A549 (cell line): Measurements from ENCODE around the gene PTPRN2. TPM values are rescaled to one million over a fixed set of nuclear protein-coding genes. Genes with fewer than 3 reads are reported as not detected.
"Not testable (repeated sequence)": the region's sequence is repeated elsewhere in the genome, so short reads cannot be mapped to it uniquely, and the experiment has no call there.

ENCODE experiments used
- ATAC-seq, 2 experiments: fragments of 200-7000 bp in 1 of 2; fragments of >200 bp in 1 of 2; cut with Nextera tagmentation in 1 of 2; cut with Tn5 transposase in 1 of 2; 3 replicates each; pipeline versions ENCODE4 v1.8.0 to v1.9.1; 2018 to 2020; ENCODE audit warnings: mild to moderate bottlenecking in 1 of 2, moderate library complexity in 1 of 2
- CTCF ChIA-PET: fragments of 300-600 bp; sonication (Branson Sonifier 250); formaldehyde crosslinking; extraction: SDS; loops from one replicate; lab custom pipeline; 2021; ENCODE audit warnings: antibody characterized with exemption, inconsistent platforms; lab: Yijun Ruan, JAX
- POLR2A ChIA-PET: fragments of 350-600 bp; formaldehyde crosslinking; extraction: SDS; loops from one replicate; lab custom pipeline; 2021; ENCODE audit warnings: antibody characterized with exemption, inconsistent platforms; lab: Yijun Ruan, JAX
- DNase-seq, 2 experiments: peaks; one replicate each; pipeline versions ENCODE4 v3.0.0 to v3.0.0-alpha.2; 2011 to 2016; ENCODE audit warnings: low read depth in 1 of 2, low spot score in 1 of 2
- FAIRE-seq: peaks from 2 replicates; lab custom pipeline; 2011; peaks lifted over from hg19 to GRCh38; lab: Jason Lieb, UNC
- H3K27ac ChIP-seq, 2 experiments: fragments of >200 bp; sonication (Bioruptor Twin); formaldehyde crosslinking; 3 replicates each; pipeline ENCODE4 v1.5.1; 2016 to 2017
- H3K4me1 ChIP-seq: fragments of >200 bp; sonication (Bioruptor Twin); formaldehyde crosslinking; 3 replicates; pipeline ENCODE4 v1.6.1; 2016
- H3K4me2 ChIP-seq: fragments of >200 bp; sonication (Bioruptor Twin); formaldehyde crosslinking; 3 replicates; pipeline ENCODE4 v1.6.1; 2016
- H3K4me3 ChIP-seq: fragments of >200 bp; sonication (Bioruptor Twin); formaldehyde crosslinking; 3 replicates; pipeline ENCODE4 v1.5.1; 2016
- H3K9me3 ChIP-seq: fragments of >200 bp; sonication (Bioruptor Twin); formaldehyde crosslinking; 3 replicates; pipeline ENCODE4 v1.6.1; 2016
- BHLHE40 ChIP-seq: IDR thresholded peaks from 2 replicates; pipeline ENCODE4 v1.6.1; 2012; ENCODE audit warnings: low read depth, low read length, inconsistent platforms
- CBX8 ChIP-seq: fragments of 200-600 bp; sonication (generic); IDR thresholded peaks from 2 replicates; pipeline ENCODE4 v1.6.1; 2016
- EHMT2 ChIP-seq: fragments of 200-600 bp; sonication (generic); IDR thresholded peaks from 2 replicates; pipeline ENCODE4 v1.6.1; 2016; ENCODE audit warnings: antibody characterized with exemption, low read depth, mild to moderate bottlenecking, moderate library complexity
- HDAC2 ChIP-seq: fragments of 200-600 bp; sonication (generic); IDR thresholded peaks from 2 replicates; pipeline ENCODE4 v1.6.1; 2016
- HMGXB4 ChIP-seq: fragments of 250-450 bp; sonication (Bioruptor Pico); IDR thresholded peaks from 2 replicates; pipeline ENCODE4 v1.5.0; 2021; ENCODE audit warnings: mild to moderate bottlenecking, moderate library complexity, borderline replicate concordance
- HOXB13 ChIP-seq: fragments of 250-450 bp; sonication (Bioruptor Pico); IDR thresholded peaks from 2 replicates; pipeline ENCODE4 v1.5.0; 2020; ENCODE audit warnings: low read depth, mild to moderate bottlenecking, moderate library complexity
- JUNB ChIP-seq: fragments of >200 bp; sonication (Bioruptor Twin); formaldehyde crosslinking; IDR thresholded peaks from 2 replicates; pipeline ENCODE4 v1.6.1; 2016
- KDM5A ChIP-seq: fragments of 200-600 bp; sonication (generic); IDR thresholded peaks from 2 replicates; pipeline ENCODE4 v1.6.1; 2016; ENCODE audit warnings: antibody characterized with exemption, mild to moderate bottlenecking
- MAFK ChIP-seq: fragments of 450-650 bp; IDR thresholded peaks from 2 replicates; pipeline ENCODE4 v1.6.1; 2014; ENCODE audit not compliant: partially characterized antibody
- MAZ ChIP-seq: fragments of 150-350 bp; IDR thresholded peaks from 2 replicates; pipeline ENCODE4 v1.6.1; 2014; ENCODE audit warnings: antibody characterized with exemption, low read depth, low read length, borderline replicate concordance
- RFX5 ChIP-seq: fragments of 450-650 bp; IDR thresholded peaks from 2 replicates; pipeline ENCODE4 v1.7.1; 2014; ENCODE audit warnings: antibody characterized with exemption, mild to moderate bottlenecking, moderate library complexity
- SREBF2 ChIP-seq: fragments of 450-650 bp; IDR thresholded peaks from 2 replicates; pipeline ENCODE4 v1.6.1; 2014; ENCODE audit warnings: mild to moderate bottlenecking, moderate library complexity
- TFCP2L1 ChIP-seq: fragments of 250-450 bp; sonication (Bioruptor Pico); IDR thresholded peaks from 2 replicates; pipeline ENCODE4 v1.5.0; 2021; ENCODE audit warnings: mild to moderate bottlenecking
- TP53 ChIP-seq: fragments of 250-450 bp; sonication (Bioruptor Pico); IDR thresholded peaks from 2 replicates; pipeline ENCODE4 v1.5.0; 2021; ENCODE audit warnings: mild to moderate bottlenecking, moderate library complexity
- ZFP36 ChIP-seq: fragments of 450-650 bp; IDR thresholded peaks from 2 replicates; pipeline ENCODE4 v1.6.1; 2014; ENCODE audit warnings: borderline replicate concordance; ENCODE audit not compliant: partially characterized antibody
- WGBS: methylation state at CpG from one replicate; pipeline ENCODE4 v1.1.6; 2017; ENCODE audit errors: missing lambda C conversion rate; 5-methylcytosine and 5-hydroxymethylcytosine counted together
- polyA plus RNA-seq, 4 experiments: library from polyadenylated mRNA; depleted of rRNA in 3 of 4; stranded (reverse); fragments of >200 nt; fragmentation: RNase III in 1 of 4; extraction: RNeasy Plus Mini Kit Qiagen cat#74134 plus additional on column Dnase treatment in 1 of 4; gene quantifications; 2 replicates in 3 of 4; 3 replicates in 1 of 4; pipeline ENCODE4 v1.2.3, GENCODE V29; 2011 to 2017
- TF ChIP-seq, protein P1 (sequence below): fragments of 200-600 bp; sonication (generic); IDR thresholded peaks from 2 replicates; pipeline ENCODE4 v1.6.1; 2016; ENCODE audit warnings: antibody characterized with exemption, mild to moderate bottlenecking, moderate library complexity

The PTPRN2 gene
- polyA plus RNA-seq, 2 of the 4 experiments (the other 2 are of a cell fraction), result 0.41 to 1.2 TPM

DNA sequence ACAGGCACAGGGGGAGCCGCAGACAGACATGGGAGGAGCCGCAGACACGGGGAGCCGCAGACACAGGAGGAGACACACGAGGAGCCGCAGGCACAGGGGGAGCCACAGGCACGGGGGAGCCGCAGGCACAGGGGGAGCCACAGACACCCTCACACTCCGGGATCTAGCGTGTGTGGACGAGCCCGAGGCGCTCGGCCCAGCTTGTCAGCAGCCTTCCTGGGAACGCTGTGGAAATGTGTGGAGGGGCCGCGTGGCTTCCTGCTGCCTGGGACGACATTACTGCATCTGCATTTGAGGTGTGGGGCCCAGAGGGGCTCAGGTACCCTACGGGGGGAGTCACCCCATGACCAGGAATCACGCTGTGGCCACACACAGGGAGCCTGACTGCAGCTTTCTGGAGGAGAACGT lies 313.2 kb downstream of the PTPRN2 start (continued):
- TF ChIP-seq HMGXB4 (CRISPR knock-in tag) (no peak), HDAC2 (no peak), ZFP36 (no peak), BHLHE40 (no peak), EHMT2 (no peak), HOXB13 (CRISPR knock-in tag) (no peak), RFX5 (no peak), CBX8 (no peak)
- TF ChIP-seq, all 56 proteins: peak for 0

DNA sequence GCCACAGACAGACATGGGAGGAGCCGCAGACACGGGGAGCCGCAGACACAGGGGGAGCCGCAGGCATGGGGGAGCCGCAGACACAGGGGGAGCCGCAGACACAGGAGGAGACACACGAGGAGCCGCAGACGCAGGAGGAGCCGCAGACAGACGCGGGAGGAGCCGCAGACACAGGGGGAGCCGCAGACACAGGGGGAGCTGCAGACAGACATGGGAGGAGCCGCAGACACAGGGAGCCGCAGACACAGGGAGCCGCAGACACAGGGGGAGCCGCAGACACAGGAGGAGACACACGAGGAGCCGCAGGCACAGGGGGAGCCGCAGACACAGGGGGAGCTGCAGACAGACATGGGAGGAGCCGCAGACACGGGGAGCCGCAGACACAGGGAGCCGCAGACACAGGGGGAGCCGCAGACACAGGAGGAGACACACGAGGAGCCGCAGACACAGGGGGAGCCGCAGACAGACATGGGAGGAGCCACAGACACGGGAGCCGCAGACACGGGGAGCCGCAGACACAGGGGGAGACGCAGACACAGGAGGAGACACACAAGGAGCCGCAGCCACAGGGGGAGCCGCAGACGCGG lies 313.8 kb downstream of the PTPRN2 start:
- CTCF ChIA-PET, H3K4me1 ChIP-seq, H3K9me3 ChIP-seq, POLR2A ChIA-PET, DNase-seq, H3K27ac ChIP-seq, FAIRE-seq, ATAC-seq, H3K4me2 ChIP-seq, H3K4me3 ChIP-seq: not testable (repeated sequence)
- WGBS, result 79% methylated on average over 36 of the region's 38 CpGs

DNA sequence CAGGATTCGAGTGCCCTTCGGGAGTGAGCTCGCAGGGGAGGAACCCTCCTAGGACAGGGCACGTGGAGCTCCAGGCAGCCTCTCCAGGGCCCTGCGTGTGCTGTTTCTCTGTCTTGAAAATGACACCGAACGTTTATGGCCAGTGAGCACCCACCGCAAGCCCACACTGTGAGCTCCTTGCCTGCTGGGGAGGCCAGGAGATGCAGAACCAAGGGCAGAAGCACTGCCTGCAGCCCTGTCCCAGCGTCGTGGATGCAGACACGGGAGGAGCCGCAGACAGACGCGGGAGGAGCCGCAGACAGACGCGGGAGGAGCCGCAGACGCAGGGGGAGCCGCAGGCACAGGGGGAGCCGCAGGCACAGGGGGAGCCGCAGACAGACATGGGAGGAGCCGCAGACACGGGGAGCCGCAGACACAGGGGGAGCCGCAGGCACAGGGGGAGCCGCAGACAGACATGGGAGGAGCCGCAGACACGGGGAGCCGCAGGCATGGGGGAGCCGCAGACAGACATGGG lies 314.4 kb downstream of the PTPRN2 start:
- no peak overlapping the region for H3K4me2 ChIP-seq
- no peaks in the 10 kb centered on the region for H3K9me3 ChIP-seq
- ChIA-PET POLR2A (no interaction called here), CTCF (interaction anchor here (0.5 kb wide), 1 partner anchor 52 kb away, joined by 3 read pairs; no protein-coding TSS in a partner anchor)
- TF ChIP-seq TFCP2L1 (CRISPR knock-in tag) (no peak), TP53 (no peak), MAZ (no peak), KDM5A (no peak), SREBF2 (no peak), MAFK (no peak), JUNB (no peak), CBX8 (no peak), HMGXB4 (CRISPR knock-in tag) (no peak)
- TF ChIP-seq, protein P1, sequence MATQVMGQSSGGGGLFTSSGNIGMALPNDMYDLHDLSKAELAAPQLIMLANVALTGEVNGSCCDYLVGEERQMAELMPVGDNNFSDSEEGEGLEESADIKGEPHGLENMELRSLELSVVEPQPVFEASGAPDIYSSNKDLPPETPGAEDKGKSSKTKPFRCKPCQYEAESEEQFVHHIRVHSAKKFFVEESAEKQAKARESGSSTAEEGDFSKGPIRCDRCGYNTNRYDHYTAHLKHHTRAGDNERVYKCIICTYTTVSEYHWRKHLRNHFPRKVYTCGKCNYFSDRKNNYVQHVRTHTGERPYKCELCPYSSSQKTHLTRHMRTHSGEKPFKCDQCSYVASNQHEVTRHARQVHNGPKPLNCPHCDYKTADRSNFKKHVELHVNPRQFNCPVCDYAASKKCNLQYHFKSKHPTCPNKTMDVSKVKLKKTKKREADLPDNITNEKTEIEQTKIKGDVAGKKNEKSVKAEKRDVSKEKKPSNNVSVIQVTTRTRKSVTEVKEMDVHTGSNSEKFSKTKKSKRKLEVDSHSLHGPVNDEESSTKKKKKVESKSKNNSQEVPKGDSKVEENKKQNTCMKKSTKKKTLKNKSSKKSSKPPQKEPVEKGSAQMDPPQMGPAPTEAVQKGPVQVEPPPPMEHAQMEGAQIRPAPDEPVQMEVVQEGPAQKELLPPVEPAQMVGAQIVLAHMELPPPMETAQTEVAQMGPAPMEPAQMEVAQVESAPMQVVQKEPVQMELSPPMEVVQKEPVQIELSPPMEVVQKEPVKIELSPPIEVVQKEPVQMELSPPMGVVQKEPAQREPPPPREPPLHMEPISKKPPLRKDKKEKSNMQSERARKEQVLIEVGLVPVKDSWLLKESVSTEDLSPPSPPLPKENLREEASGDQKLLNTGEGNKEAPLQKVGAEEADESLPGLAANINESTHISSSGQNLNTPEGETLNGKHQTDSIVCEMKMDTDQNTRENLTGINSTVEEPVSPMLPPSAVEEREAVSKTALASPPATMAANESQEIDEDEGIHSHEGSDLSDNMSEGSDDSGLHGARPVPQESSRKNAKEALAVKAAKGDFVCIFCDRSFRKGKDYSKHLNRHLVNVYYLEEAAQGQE, result no peak
- ATAC-seq, result no peak
- no peak for FAIRE-seq
- H3K4me3 ChIP-seq, result no peak overlapping the region
- DNase-seq, result no peak
- 64% methylated on average over 31 of the region's 31 CpGs for WGBS
- H3K4me1 ChIP-seq, result no peaks in the 10 kb centered on the region
- H3K27ac ChIP-seq, result no peak overlapping the region
